Karpas-422 (cell line): ENCODE data around the gene UFC1. TPM values are rescaled to one million over a fixed set of nuclear protein-coding genes. Genes with fewer than 3 reads are reported as not detected.
A peak's percentile ranks its signal among the peaks of the same experiment; 100 is the strongest.

Experiments used
- DNase-seq: peaks from one replicate; pipeline ENCODE4 v3.0.0-alpha.2; 2015
- H2AFZ ChIP-seq: fragments of 200-600 bp; sonication (generic); 2 replicates; pipeline ENCODE4 v1.6.1; 2014; ENCODE audit warnings: antibody characterized with exemption, low read length, mixed read lengths
- H3K27ac ChIP-seq: fragments of 200-600 bp; sonication (generic); 2 replicates; pipeline ENCODE4 v1.5.1; 2014; ENCODE audit warnings: mild to moderate bottlenecking, low read length, moderate library complexity
- H3K27me3 ChIP-seq: fragments of 200-600 bp; sonication (generic); 2 replicates; pipeline ENCODE4 v1.6.1; 2014; ENCODE audit warnings: low read length, mixed read lengths
- H3K36me3 ChIP-seq: fragments of 200-600 bp; sonication (generic); 2 replicates; pipeline ENCODE4 v1.6.1; 2014; ENCODE audit warnings: low read length, mixed read lengths; ENCODE audit not compliant: insufficient read depth
- H3K4me1 ChIP-seq: fragments of 200-600 bp; sonication (generic); 2 replicates; pipeline ENCODE4 v1.6.1; 2014; ENCODE audit warnings: mild to moderate bottlenecking, low read length, mixed read lengths
- H3K4me2 ChIP-seq: fragments of 200-600 bp; sonication (generic); 2 replicates; pipeline ENCODE4 v1.6.1; 2014; ENCODE audit warnings: low read length, low read depth, mild to moderate bottlenecking; ENCODE audit not compliant: poor library complexity, severe bottlenecking
- H3K4me3 ChIP-seq: fragments of 200-600 bp; sonication (generic); 2 replicates; pipeline ENCODE4 v1.5.1; 2014; ENCODE audit warnings: mild to moderate bottlenecking, antibody characterized with exemption, low read length, mixed read lengths
- H3K79me2 ChIP-seq: fragments of 200-600 bp; sonication (generic); 2 replicates; pipeline ENCODE4 v1.6.1; 2014; ENCODE audit warnings: mild to moderate bottlenecking, low read length, mixed read lengths
- H3K9ac ChIP-seq: fragments of 200-600 bp; sonication (generic); 2 replicates; pipeline ENCODE4 v1.6.0; 2014; ENCODE audit warnings: low read length
- H3K9me2 ChIP-seq: fragments of 200-600 bp; sonication (generic), shearing (Covaris generic); replicated peaks from 2 replicates; pipeline ENCODE4 v1.6.0; 2014; ENCODE audit warnings: mild to moderate bottlenecking, low read length, moderate library complexity; ENCODE audit not compliant: insufficient read depth
- H3K9me3 ChIP-seq: fragments of 300-700, 200-600 bp; sonication (generic); 2 replicates; pipeline ENCODE4 v1.6.1; 2014; ENCODE audit warnings: low read length, mixed read lengths
- H4K20me1 ChIP-seq: fragments of 200-600 bp; sonication (generic); 2 replicates; pipeline ENCODE4 v1.6.1; 2014; ENCODE audit warnings: mild to moderate bottlenecking, antibody characterized with exemption, low read length, low read depth; ENCODE audit not compliant: insufficient read depth
- total RNA-seq: library from RNA; depleted of rRNA; stranded (reverse); fragments of >200 nt; shearing (Covaris generic); gene quantifications from 2 replicates; pipeline ENCODE4 v1.2.3, GENCODE V29; 2014; ENCODE audit warnings: low replicate concordance

Gene UFC1
- total RNA-seq, 1 experiment from 2014 or later = 72.5 TPM

- Histone ChIP-seq H3K9me3 (no peaks in the 10 kb centered on the region), H3K9ac (peak overlapping the region; percentile 79), H3K4me3 (peak overlapping the region; percentile 86), H3K27me3 (no peaks in the 10 kb centered on the region), H3K4me2 (peak overlapping the region; percentile 98), H3K9me2 (no peaks in the 10 kb centered on the region), H3K79me2 (peaks cover 15% of the 10 kb centered on the region), H3K4me1 (peaks cover 25% of the 10 kb centered on the region), H3K36me3 (peaks cover 19% of the 10 kb centered on the region), H4K20me1 (no peaks in the 10 kb centered on the region), H2AFZ (no peak overlapping the region), H3K27ac (peak overlapping the region; percentile 58)
- DNase-seq = no peak
These were observed 22.1 kb downstream of the UFC1 start for GRCh38 chr1:161175771-161176453.

- H3K9ac ChIP-seq = peak overlapping the region; percentile 79
- peak overlapping the region; percentile 98 for H3K4me2 ChIP-seq
- no peaks in the 10 kb centered on the region for H3K9me3 ChIP-seq
- H2AFZ ChIP-seq = peak overlapping the region; percentile 77; the same call in 1 of the 2 replicates
- H3K4me1 ChIP-seq = peaks cover 25% of the 10 kb centered on the region
- no peak for DNase-seq
- H3K4me3 ChIP-seq = peak overlapping the region; percentile 86
- H3K27ac ChIP-seq = peak overlapping the region; percentile 58
- peaks cover 13% of the 10 kb centered on the region for H3K36me3 ChIP-seq
- no peaks in the 10 kb centered on the region for H3K27me3 ChIP-seq
- H4K20me1 ChIP-seq = no peaks in the 10 kb centered on the region
- no peaks in the 10 kb centered on the region for H3K9me2 ChIP-seq
- H3K79me2 ChIP-seq = peaks cover 15% of the 10 kb centered on the region
These were observed 22.8 kb downstream of the UFC1 start for GRCh38 chr1:161176468-161177111.

- peak within 1 kb of the TSS; percentile 86 for H3K4me3 ChIP-seq
- H3K9me3 ChIP-seq = no peaks in the 10 kb centered on the region
- peak within 1 kb of the TSS; percentile 58 for H3K27ac ChIP-seq
- H3K79me2 ChIP-seq = peaks cover 15% of the 10 kb centered on the region
- no peaks in the 10 kb centered on the region for H3K9me2 ChIP-seq
- DNase-seq = peak; percentile 96
- H2AFZ ChIP-seq = peak within 1 kb of the TSS; percentile 77
- peaks cover 25% of the 10 kb centered on the region for H3K4me1 ChIP-seq
- H3K4me2 ChIP-seq = peak within 1 kb of the TSS; percentile 98
- no peaks in the 10 kb centered on the region for H4K20me1 ChIP-seq
- H3K27me3 ChIP-seq = no peaks in the 10 kb centered on the region
- peak within 1 kb of the TSS; percentile 79 for H3K9ac ChIP-seq
- H3K36me3 ChIP-seq = peaks cover 7% of the 10 kb centered on the region; the same call in 1 of the 2 replicates
These were observed 23.5 kb downstream of the UFC1 start, which contains the start of gene B4GALT3 for GRCh38 chr1:161177112-161177935. Gene B4GALT3 (minus strand): TSS chr1:161177507. CDS start chr1:161176060, 1,447 bp downstream.

GRCh38 chr1:161177936-161178244, 24.1 kb downstream of the UFC1 start:
- peak overlapping the region; percentile 86 for H3K4me3 ChIP-seq
- peak overlapping the region; percentile 79 for H3K9ac ChIP-seq
- no peaks in the 10 kb centered on the region for H4K20me1 ChIP-seq
- H3K27ac ChIP-seq = peak overlapping the region; percentile 58
- H3K9me2 ChIP-seq = no peaks in the 10 kb centered on the region
- peaks cover 15% of the 10 kb centered on the region for H3K79me2 ChIP-seq
- H3K4me1 ChIP-seq = peaks cover 25% of the 10 kb centered on the region
- H2AFZ ChIP-seq = 0 out of 2 replicates have a peak overlapping the region, but pooled peaks have one; percentile 21
- peaks cover 6% of the 10 kb centered on the region; the same call in 1 of the 2 replicates for H3K36me3 ChIP-seq
- DNase-seq = no peak
- peak overlapping the region; percentile 98 for H3K4me2 ChIP-seq
- H3K9me3 ChIP-seq = no peaks in the 10 kb centered on the region
- no peaks in the 10 kb centered on the region for H3K27me3 ChIP-seq

- no peaks in the 10 kb centered on the region for H3K36me3 ChIP-seq
- no peak overlapping the region for H3K4me3 ChIP-seq
- no peak overlapping the region for H3K27ac ChIP-seq
- H3K9ac ChIP-seq = no peak overlapping the region
- H3K27me3 ChIP-seq = no peaks in the 10 kb centered on the region
- no peaks in the 10 kb centered on the region for H3K9me2 ChIP-seq
- H4K20me1 ChIP-seq = no peaks in the 10 kb centered on the region
- no peak overlapping the region for H2AFZ ChIP-seq
- H3K4me1 ChIP-seq = peaks cover 37% of the 10 kb centered on the region
- no peak overlapping the region for H3K4me2 ChIP-seq
- DNase-seq = no peak
- no peaks in the 10 kb centered on the region for H3K9me3 ChIP-seq
- peaks cover 15% of the 10 kb centered on the region for H3K79me2 ChIP-seq
These were observed 25.9 kb downstream of the UFC1 start for GRCh38 chr1:161179698-161180097.

GRCh38 chr1:161180639-161181038, 26.9 kb downstream of the UFC1 start:
- H3K4me3 ChIP-seq = no peak overlapping the region
- H3K9me2 ChIP-seq = no peaks in the 10 kb centered on the region
- peaks cover 45% of the 10 kb centered on the region for H3K4me1 ChIP-seq
- peaks cover 13% of the 10 kb centered on the region for H3K79me2 ChIP-seq
- no peak overlapping the region for H3K4me2 ChIP-seq
- no peak overlapping the region for H2AFZ ChIP-seq
- H3K9me3 ChIP-seq = no peaks in the 10 kb centered on the region
- no peaks in the 10 kb centered on the region for H3K36me3 ChIP-seq
- no peaks in the 10 kb centered on the region for H4K20me1 ChIP-seq
- no peaks in the 10 kb centered on the region for H3K27me3 ChIP-seq
- DNase-seq = peak; percentile 61
- no peak overlapping the region for H3K9ac ChIP-seq
- H3K27ac ChIP-seq = no peak overlapping the region

- no peak overlapping the region for H3K9ac ChIP-seq
- no peaks in the 10 kb centered on the region for H3K36me3 ChIP-seq
- no peaks in the 10 kb centered on the region for H3K27me3 ChIP-seq
- H4K20me1 ChIP-seq = no peaks in the 10 kb centered on the region
- H3K9me3 ChIP-seq = no peaks in the 10 kb centered on the region
- H2AFZ ChIP-seq = no peak overlapping the region
- H3K4me3 ChIP-seq = no peak overlapping the region
- no peak overlapping the region for H3K4me2 ChIP-seq
- no peak for DNase-seq
- no peak overlapping the region for H3K27ac ChIP-seq
- peaks cover 48% of the 10 kb centered on the region for H3K4me1 ChIP-seq
- H3K79me2 ChIP-seq = no peaks in the 10 kb centered on the region; the same call in 1 of the 2 replicates
- H3K9me2 ChIP-seq = no peaks in the 10 kb centered on the region
These were observed 28.4 kb downstream of the UFC1 start for GRCh38 chr1:161182214-161182613.

GRCh38 chr1:161185282-161185682, 31.5 kb downstream of the UFC1 start:
- peak; percentile 94 for DNase-seq
- Histone ChIP-seq H3K27ac (peak overlapping the region; percentile 98), H3K9me2 (no peaks in the 10 kb centered on the region), H3K4me1 (peaks cover 41% of the 10 kb centered on the region), H3K9ac (peak overlapping the region; percentile 58), H4K20me1 (no peaks in the 10 kb centered on the region), H3K79me2 (no peaks in the 10 kb centered on the region), H3K4me3 (peak overlapping the region; percentile 58; the same call in 1 of the 2 replicates), H3K9me3 (no peaks in the 10 kb centered on the region), H3K4me2 (peak overlapping the region; percentile 74), H3K36me3 (no peaks in the 10 kb centered on the region), H3K27me3 (no peaks in the 10 kb centered on the region), H2AFZ (peak overlapping the region; percentile 42; the same call in 1 of the 2 replicates)
